ENCODE data around the gene CFAP65. TPM values are rescaled to one million over a fixed set of nuclear protein-coding genes. Genes with fewer than 3 reads are reported as not detected.

CFAP65 gene
- total and polyA plus RNA-seq, 2 of the 13 experiments (the other 11 are each of a cell fraction or from before 2014, with no cell fraction given) = 0.05 TPM; not detected in 1

GRCh38 chr2:219073413-219074129 is 32.3 kb upstream of the CFAP65 start (continued):
- peak in 1 of 2 experiments; percentile 43; a peak in 2 of 4 replicates for TF ChIP-seq HMGXB4 (CRISPR knock-in tag; IDR thresholded peaks at IDR 0.05; ENCODE audit: borderline replicate concordance in 1 of 2, low read depth in 1 of 2)
- 0 out of 2 replicates have a peak, but pooled peaks have one; percentile 15 for TF ChIP-seq GATAD2A (CRISPR knock-in tag; IDR thresholded peaks at IDR 0.05)
- no peak for TF ChIP-seq ZNF709 (CRISPR knock-in tag; IDR thresholded peaks at IDR 0.05)
- no peak for TF ChIP-seq MTF2 (CRISPR knock-in tag; IDR thresholded peaks at IDR 0.05; ENCODE audit: borderline replicate concordance)
- TF ChIP-seq ZZZ3 (CRISPR knock-in tag; IDR thresholded peaks at IDR 0.05; ENCODE audit: borderline replicate concordance) = no peak
- no peak for TF ChIP-seq MTA3 (CRISPR knock-in tag; IDR thresholded peaks at IDR 0.05)
- TF ChIP-seq BCL6 (CRISPR knock-in tag; IDR thresholded peaks at IDR 0.05) = peak; percentile 72
- TF ChIP-seq PTBP1 (IDR thresholded peaks at IDR 0.05; ENCODE audit: low read depth, low read length, poor library complexity, severe bottlenecking) = peak; percentile 38
- no peak for TF ChIP-seq MBNL3 (CRISPR knock-in tag; conservative IDR thresholded peaks at IDR 0.05)
- TF ChIP-seq ZNF687 (CRISPR knock-in tag; IDR thresholded peaks at IDR 0.05) = peak; percentile 33; the same call in 1 of the 2 replicates
- TF ChIP-seq ZNF839 (CRISPR knock-in tag; IDR thresholded peaks at IDR 0.05; ENCODE audit: borderline replicate concordance) = no peak
- TF ChIP-seq NCOA2 (CRISPR knock-in tag; IDR thresholded peaks at IDR 0.05) = no peak
- 0 out of 2 replicates have a peak, but pooled peaks have one; percentile 73 for TF ChIP-seq MAF1 (CRISPR knock-in tag; IDR thresholded peaks at IDR 0.05; ENCODE audit: borderline replicate concordance)
- TF ChIP-seq ZFY (CRISPR knock-in tag; IDR thresholded peaks at IDR 0.05) = peak; percentile 59; the same call in 1 of the 2 replicates
- peak; percentile 51; the same call in 1 of the 2 replicates for TF ChIP-seq KDM2A (CRISPR knock-in tag; IDR thresholded peaks at IDR 0.05; ENCODE audit: borderline replicate concordance, low read depth)
- TF ChIP-seq MXD1 (CRISPR knock-in tag; IDR thresholded peaks at IDR 0.05) = no peak
- TF ChIP-seq BRCA1 (CRISPR knock-in tag; IDR thresholded peaks at IDR 0.05) = no peak
- TF ChIP-seq ZNF350 (CRISPR knock-in tag; IDR thresholded peaks at IDR 0.05; ENCODE audit: borderline replicate concordance, low read depth) = peak; percentile 33; the same call in 1 of the 2 replicates
- no peak for TF ChIP-seq AKAP8 (CRISPR knock-in tag; IDR thresholded peaks at IDR 0.05)
- peak; percentile 51; the same call in 1 of the 2 replicates for TF ChIP-seq ZNF572 (CRISPR knock-in tag; IDR thresholded peaks at IDR 0.05)
- TF ChIP-seq ZNF674 (CRISPR knock-in tag; IDR thresholded peaks at IDR 0.05; ENCODE audit: low read depth) = no peak
- 0 out of 2 replicates have a peak, but pooled peaks have one; percentile 31 for TF ChIP-seq ISL2 (CRISPR knock-in tag; IDR thresholded peaks at IDR 0.05)
- 0 out of 2 replicates have a peak, but pooled peaks have one; percentile 42 for TF ChIP-seq ZNF317 (CRISPR knock-in tag; IDR thresholded peaks at IDR 0.05)

All from HepG2 (cell line).